MM.1S (cell line): ENCODE results near the gene BEX3.

Experiments used
- DNase-seq: peaks from one replicate; pipeline ENCODE4 v3.0.0-alpha.2; 2015
- H2AFZ ChIP-seq: fragments of 300-600 bp; sonication (generic); 2 replicates; pipeline ENCODE4 v1.6.0; 2016; ENCODE audit warnings: antibody characterized with exemption, low read length
- H3F3A ChIP-seq: fragments of 300-600 bp; sonication (generic); 2 replicates; pipeline ENCODE4 v1.6.1; 2016; ENCODE audit warnings: mild to moderate bottlenecking, antibody characterized with exemption, low read length, moderate library complexity, mixed read lengths; ENCODE audit not compliant: insufficient read depth
- H3K27ac ChIP-seq: fragments of 300-600 bp; sonication (generic); 2 replicates; pipeline ENCODE4 v1.5.1; 2016; ENCODE audit warnings: mild to moderate bottlenecking, low read length
- H3K27me3 ChIP-seq: fragments of 300-600 bp; sonication (generic); replicated peaks from 2 replicates; pipeline ENCODE4 v1.6.0; 2016; ENCODE audit warnings: low read length; ENCODE audit not compliant: insufficient read depth
- H3K36me3 ChIP-seq: fragments of 300-600 bp; sonication (generic); replicated peaks from 2 replicates; pipeline ENCODE4 v1.6.1; 2016; ENCODE audit warnings: mild to moderate bottlenecking, low read length, mixed read lengths; ENCODE audit not compliant: insufficient read depth
- H3K4me1 ChIP-seq: fragments of 300-600 bp; sonication (generic); 2 replicates; pipeline ENCODE4 v1.6.1; 2016; ENCODE audit warnings: low read length, mixed read lengths
- H3K4me2 ChIP-seq: fragments of 300-600 bp; sonication (generic); 2 replicates; pipeline ENCODE4 v1.6.0; 2016; ENCODE audit warnings: low read depth, low read length
- H3K4me3 ChIP-seq: fragments of 300-600 bp; sonication (generic); 2 replicates; pipeline ENCODE4 v1.5.1; 2016; ENCODE audit warnings: low read length, mixed read lengths
- H3K79me2 ChIP-seq: fragments of 300-600 bp; sonication (generic); 2 replicates; pipeline ENCODE4 v1.6.1; 2016; ENCODE audit warnings: mixed run types, low read length, mixed read lengths
- H3K9ac ChIP-seq: fragments of 300-600 bp; sonication (generic); 2 replicates; pipeline ENCODE4 v1.6.1; 2016; ENCODE audit warnings: low read length, mixed read lengths
- H3K9me2 ChIP-seq: fragments of 300-600 bp; sonication (generic); replicated peaks from 2 replicates; pipeline ENCODE4 v1.6.1; 2016; ENCODE audit warnings: mild to moderate bottlenecking, low read length, mixed read lengths; ENCODE audit not compliant: insufficient read depth
- H3K9me3 ChIP-seq: fragments of 300-600 bp; sonication (generic); replicated peaks from 2 replicates; pipeline ENCODE4 v1.6.1; 2016; ENCODE audit warnings: mild to moderate bottlenecking, low read length, mixed read lengths; ENCODE audit not compliant: insufficient read depth
- H4K20me1 ChIP-seq: fragments of 300-600 bp; sonication (generic); 2 replicates; pipeline ENCODE4 v1.6.1; 2016; ENCODE audit warnings: mild to moderate bottlenecking, low read length, moderate library complexity, mixed read lengths; ENCODE audit not compliant: insufficient read depth
- CTCF ChIP-seq: fragments of 300-600 bp; sonication (generic); IDR thresholded peaks from 2 replicates; pipeline ENCODE4 v1.5.1; 2016; ENCODE audit warnings: antibody characterized with exemption, low read length, mixed read lengths
- EZH2 ChIP-seq: fragments of 300-600 bp; sonication (generic); optimal IDR thresholded peaks from 2 replicates; pipeline ENCODE3; 2017; ENCODE audit warnings: low read depth, mild to moderate bottlenecking, antibody characterized with exemption, low read length, mixed read lengths
- EZH2phosphoT487 ChIP-seq: fragments of 300-600 bp; sonication (generic); IDR thresholded peaks from 2 replicates; pipeline ENCODE4 v1.6.1; 2018; ENCODE audit warnings: antibody characterized with exemption, low read length

Gene BEX3

DNA sequence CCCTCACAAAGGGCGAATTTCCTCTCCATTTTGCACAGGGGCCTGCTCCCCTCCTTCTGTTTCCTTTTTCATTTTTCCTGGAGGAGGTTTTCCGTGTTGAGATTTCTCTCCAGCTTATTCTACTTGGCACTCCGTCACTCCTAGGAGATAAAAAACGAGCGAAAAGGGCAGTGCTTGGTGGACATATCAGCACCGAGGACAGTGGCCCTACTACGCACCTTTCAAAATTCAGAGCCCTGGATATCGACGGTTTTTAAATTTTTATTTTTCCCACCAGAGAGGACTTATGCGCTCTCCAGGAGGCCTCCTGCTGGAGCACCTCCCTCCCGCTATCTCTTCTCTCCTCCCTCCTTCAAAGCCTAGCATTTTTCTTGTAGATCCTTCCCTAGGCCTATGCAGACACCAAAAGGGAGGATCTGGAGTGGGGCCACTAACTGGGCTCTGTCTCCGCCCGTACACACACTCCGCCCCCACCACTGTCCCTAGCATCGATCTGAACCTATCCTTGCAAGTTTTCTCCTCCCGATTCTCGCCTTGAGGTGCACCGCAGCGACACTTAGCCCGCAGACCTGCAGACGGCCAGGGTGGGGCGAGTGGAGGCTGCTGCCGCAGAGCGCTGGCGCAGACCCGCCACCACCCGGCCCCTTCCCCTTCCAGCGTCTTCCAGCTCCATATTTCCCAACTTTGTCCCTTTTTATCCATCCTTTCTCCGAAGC is 28.5 kb upstream of the BEX3 start:
- Histone ChIP-seq H3K4me2 (no peak overlapping the region), H3K4me3 (no peak overlapping the region), H3K9ac (no peak overlapping the region), H4K20me1 (no peaks in the 10 kb centered on the region), H3K36me3 (no peaks in the 10 kb centered on the region), H3K79me2 (no peaks in the 10 kb centered on the region), H3K9me2 (no peaks in the 10 kb centered on the region), H3K27ac (no peak overlapping the region), H3F3A (no peaks in the 10 kb centered on the region), H2AFZ (no peak overlapping the region), H3K4me1 (no peaks in the 10 kb centered on the region), H3K9me3 (no peaks in the 10 kb centered on the region), H3K27me3 (no peaks in the 10 kb centered on the region)
- TF ChIP-seq CTCF (no peak), EZH2phosphoT487 (no peak), EZH2 (no peak)
- DNase-seq = no peak

DNA sequence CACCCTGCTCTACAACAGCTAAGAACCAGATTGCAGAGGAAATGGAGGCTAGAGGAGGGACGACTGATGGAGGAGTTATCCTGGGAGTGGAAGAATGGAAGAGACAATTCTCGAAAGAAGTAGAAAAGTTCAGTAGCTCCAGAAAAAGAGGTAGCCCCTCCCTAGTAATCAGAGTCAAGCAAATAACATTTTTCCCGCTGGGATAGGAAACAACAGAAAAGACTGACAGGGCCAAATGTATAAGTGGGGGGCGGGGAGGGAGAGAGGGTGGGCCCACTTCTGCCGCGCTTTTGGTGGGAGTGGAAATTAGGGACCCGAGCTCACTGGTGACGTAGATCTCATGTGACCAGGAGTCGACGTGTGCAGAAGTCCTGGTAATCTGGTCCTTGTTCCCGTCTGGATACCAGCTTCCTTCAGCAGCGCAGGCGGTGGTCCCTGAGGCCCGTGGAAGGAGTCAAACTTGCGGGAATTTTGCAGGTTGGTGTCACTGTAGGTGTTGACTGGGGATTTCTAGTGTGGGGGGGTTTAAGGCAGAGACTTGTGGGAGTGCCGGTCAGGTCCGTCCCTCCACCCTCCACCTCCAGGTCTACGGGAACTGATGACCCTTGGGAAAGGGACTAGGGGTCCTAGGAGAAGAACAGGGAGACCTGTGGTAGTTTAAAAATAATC is 20.1 kb upstream of the BEX3 start, which contains the start of gene TCEAL9:
TSS of gene TCEAL9 (plus strand) at position 377 of the 669 bp plus-strand sequence. CDS start 1,179 bp downstream, outside the sequence.
- Histone ChIP-seq H3K9me2 (no peaks in the 10 kb centered on the region), H3K27me3 (no peaks in the 10 kb centered on the region), H3K9ac (peak within 1 kb of the TSS; percentile 48; the same call in 1 of the 2 replicates), H3K4me2 (peak within 1 kb of the TSS; percentile 69), H2AFZ (peak within 1 kb of the TSS; percentile 91), H3K27ac (no peak within 1 kb of the TSS), H3F3A (no peaks in the 10 kb centered on the region), H3K9me3 (no peaks in the 10 kb centered on the region), H3K36me3 (no peaks in the 10 kb centered on the region), H3K4me3 (peak within 1 kb of the TSS; percentile 71), H3K79me2 (no peaks in the 10 kb centered on the region), H4K20me1 (no peaks in the 10 kb centered on the region), H3K4me1 (no peaks in the 10 kb centered on the region)
- no peak for TF ChIP-seq EZH2
- no peak for TF ChIP-seq CTCF
- TF ChIP-seq EZH2phosphoT487 = no peak
- DNase-seq = no peak

- TF ChIP-seq CTCF (no peak), EZH2phosphoT487 (no peak), EZH2 (no peak)
Measured at GRCh38 chrX:103356858-103357257, 19.5 kb upstream of the BEX3 start.

More at GRCh38 chrX:103356858-103357257, 19.5 kb upstream of the BEX3 start:
- H3K27ac ChIP-seq = no peak overlapping the region
- H3K27me3 ChIP-seq = no peaks in the 10 kb centered on the region
- H3K79me2 ChIP-seq = no peaks in the 10 kb centered on the region
- H3K36me3 ChIP-seq = no peaks in the 10 kb centered on the region
- no peak for DNase-seq
- peak overlapping the region; percentile 71 for H3K4me3 ChIP-seq
- no peaks in the 10 kb centered on the region for H3K9me3 ChIP-seq
- H3K4me2 ChIP-seq = peak overlapping the region; percentile 69; the same call in 1 of the 2 replicates
- no peaks in the 10 kb centered on the region for H3F3A ChIP-seq
- no peaks in the 10 kb centered on the region for H4K20me1 ChIP-seq
- H3K9ac ChIP-seq = peak overlapping the region; percentile 48; the same call in 1 of the 2 replicates
- H2AFZ ChIP-seq = peak overlapping the region; percentile 91
- H3K4me1 ChIP-seq = no peaks in the 10 kb centered on the region
- no peaks in the 10 kb centered on the region for H3K9me2 ChIP-seq
